ENCODE data around the gene ARL4A.

The ARL4A gene

DNA sequence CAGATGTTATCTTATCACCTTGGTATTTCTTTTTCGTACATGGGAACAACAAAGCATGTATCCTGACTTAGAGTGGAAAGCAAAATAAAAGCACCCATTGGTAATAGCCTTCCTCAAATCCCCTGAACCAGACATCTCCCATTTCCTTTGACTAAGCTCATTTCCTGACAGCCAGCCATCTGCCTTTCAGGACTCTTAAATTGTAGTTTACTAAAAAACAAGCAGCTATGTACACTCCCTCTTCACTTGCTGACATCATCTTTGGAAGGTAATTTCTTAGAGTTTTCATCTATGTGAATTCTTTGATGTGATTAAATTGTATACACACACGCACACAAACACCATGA lies 40.7 kb downstream of the ARL4A start:
- DNase-seq (ENCODE audit: insufficient read length, low spot score) = no peak

DNA sequence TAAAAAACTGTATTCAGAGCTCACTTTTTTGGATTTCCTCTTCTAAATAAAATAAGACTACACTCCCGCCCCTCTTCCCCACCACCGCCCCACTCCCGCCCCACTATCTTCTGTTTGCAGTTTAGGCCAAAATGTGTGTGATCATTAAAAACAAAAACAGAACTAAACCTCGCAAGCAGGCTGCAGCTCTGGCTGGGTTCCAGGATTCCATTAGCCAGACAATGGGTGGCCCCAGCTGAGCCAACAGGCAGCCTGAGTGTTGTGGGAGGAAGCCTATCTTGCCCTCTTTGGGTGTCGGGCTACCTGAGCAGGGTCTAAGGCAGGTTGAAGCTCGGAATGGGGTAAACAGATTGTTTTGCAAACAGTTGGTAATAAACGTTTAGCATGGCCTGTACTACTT lies 41.7 kb downstream of the ARL4A start:
- no peak for FAIRE-seq

More for the DNA sequence above, 40.7 kb downstream of the ARL4A start:
- TF ChIP-seq, protein P1, sequence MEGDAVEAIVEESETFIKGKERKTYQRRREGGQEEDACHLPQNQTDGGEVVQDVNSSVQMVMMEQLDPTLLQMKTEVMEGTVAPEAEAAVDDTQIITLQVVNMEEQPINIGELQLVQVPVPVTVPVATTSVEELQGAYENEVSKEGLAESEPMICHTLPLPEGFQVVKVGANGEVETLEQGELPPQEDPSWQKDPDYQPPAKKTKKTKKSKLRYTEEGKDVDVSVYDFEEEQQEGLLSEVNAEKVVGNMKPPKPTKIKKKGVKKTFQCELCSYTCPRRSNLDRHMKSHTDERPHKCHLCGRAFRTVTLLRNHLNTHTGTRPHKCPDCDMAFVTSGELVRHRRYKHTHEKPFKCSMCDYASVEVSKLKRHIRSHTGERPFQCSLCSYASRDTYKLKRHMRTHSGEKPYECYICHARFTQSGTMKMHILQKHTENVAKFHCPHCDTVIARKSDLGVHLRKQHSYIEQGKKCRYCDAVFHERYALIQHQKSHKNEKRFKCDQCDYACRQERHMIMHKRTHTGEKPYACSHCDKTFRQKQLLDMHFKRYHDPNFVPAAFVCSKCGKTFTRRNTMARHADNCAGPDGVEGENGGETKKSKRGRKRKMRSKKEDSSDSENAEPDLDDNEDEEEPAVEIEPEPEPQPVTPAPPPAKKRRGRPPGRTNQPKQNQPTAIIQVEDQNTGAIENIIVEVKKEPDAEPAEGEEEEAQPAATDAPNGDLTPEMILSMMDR (IDR thresholded peaks at IDR 0.05; ENCODE audit: insufficient read depth, missing control alignments) = no peak
- no peak for FAIRE-seq

DNA sequence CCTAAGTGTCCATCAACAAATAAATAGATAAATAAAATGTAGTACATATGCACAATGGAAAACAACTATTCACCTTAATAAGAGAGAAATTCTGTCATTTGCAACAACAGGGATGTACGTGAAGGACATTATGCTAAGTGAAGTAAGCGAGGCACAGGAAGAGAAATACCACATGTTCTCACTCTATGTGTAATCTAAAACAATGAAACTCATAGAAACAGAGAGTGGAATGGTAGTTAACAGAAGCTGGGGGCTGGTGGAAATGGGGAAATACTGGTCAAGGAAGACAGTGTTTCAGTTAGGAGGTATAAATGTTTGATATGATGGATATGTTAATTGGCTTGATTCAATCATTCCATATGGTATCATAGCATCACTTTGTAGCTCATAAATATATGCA lies 43.1 kb downstream of the ARL4A start:
- DNase-seq (ENCODE audit: insufficient read length, low spot score) = no peak
- no peak for FAIRE-seq
- TF ChIP-seq, protein P1 (IDR thresholded peaks at IDR 0.05; ENCODE audit: insufficient read depth, missing control alignments) = no peak

More for the DNA sequence above, 41.7 kb downstream of the ARL4A start:
- no peak for DNase-seq (ENCODE audit: insufficient read length, low spot score)
- TF ChIP-seq, protein P1 (IDR thresholded peaks at IDR 0.05; ENCODE audit: insufficient read depth, missing control alignments) = no peak

DNA sequence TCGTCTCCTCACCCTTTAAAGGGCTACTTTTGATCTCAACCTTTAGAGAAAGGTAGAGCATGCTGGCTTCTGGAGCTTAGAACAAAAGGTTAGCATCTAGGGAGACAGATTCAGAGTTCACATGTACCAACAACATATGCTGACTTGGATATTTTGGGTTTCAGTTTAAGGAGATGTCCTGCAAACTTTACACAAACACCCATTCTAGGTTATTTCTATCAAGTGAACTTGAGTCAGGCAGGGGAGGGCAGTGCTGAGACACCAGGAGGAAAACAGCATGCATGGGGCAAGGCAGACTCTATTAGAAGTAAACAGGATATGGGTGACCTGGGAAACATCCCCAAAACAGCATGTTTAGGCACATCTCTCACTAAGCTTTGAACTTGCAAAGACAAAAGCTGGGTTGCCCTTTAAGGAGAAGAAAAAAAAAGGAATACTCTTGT lies 43.8 kb downstream of the ARL4A start:
- DNase-seq (ENCODE audit: insufficient read length, low spot score) = no peak
- TF ChIP-seq, protein P1 (IDR thresholded peaks at IDR 0.05; ENCODE audit: insufficient read depth, missing control alignments) = no peak
- FAIRE-seq = no peak

DNA sequence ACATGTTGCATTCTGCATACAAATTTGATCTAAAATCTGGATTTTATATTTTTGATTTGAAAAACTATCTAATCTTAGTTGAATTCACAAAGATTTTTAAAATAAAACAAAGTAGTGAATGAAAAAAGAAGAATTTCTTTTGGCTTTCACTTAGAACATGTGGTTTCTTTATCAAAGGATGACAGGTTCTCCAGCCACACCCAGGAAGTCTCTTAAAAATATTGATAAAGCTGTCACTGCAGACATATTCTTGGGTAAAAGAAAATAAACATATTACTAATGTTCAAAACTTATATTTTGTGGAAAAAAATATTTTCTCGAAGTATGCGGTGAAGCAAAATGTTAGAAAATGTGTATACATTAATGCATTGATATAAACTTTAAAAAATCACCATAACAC lies 44.3 kb downstream of the ARL4A start:
- TF ChIP-seq, protein P1 (IDR thresholded peaks at IDR 0.05; ENCODE audit: insufficient read depth, missing control alignments) = no peak
- FAIRE-seq = no peak
- no peak for DNase-seq (ENCODE audit: insufficient read length, low spot score)

DNA sequence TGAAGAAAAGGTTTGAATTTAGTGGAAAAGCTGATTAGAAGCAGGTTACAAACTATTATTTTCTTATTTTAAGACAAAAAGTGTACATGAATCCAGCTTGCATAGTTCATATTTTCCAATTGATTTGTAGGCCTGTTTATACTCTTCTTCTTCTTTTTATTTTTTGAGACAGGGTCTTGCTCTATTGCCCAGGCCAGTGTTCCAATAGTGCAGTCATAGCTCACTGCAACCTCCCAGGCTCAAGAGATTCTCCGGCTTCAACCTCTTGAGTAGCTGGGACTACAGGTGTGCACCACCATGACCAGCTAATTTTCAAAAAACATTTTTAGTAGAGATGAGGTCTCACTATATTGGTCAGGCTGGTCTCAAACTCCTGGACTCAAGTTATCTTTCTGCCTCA lies 45.0 kb downstream of the ARL4A start:
- TF ChIP-seq, protein P1 (IDR thresholded peaks at IDR 0.05; ENCODE audit: insufficient read depth, missing control alignments) = no peak
- no peak for FAIRE-seq
- DNase-seq (ENCODE audit: insufficient read length, low spot score) = no peak

DNA sequence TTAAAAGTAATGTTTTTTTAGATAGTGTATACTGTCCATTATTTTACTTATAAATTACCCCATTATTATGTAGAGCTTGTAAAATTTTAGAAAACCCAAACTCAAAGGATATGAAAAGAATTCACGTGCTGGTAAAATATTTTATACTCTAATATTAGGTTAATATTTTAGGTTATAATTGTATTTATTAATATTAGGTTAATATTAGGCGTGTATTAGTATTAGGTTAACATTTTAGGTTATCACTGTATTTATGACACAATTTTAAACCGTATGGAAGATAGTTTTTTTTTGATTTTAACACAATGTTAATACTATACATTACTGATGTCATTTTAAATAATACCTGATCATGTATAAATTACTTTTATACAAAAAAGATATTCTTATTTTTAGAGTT lies 48.5 kb downstream of the ARL4A start:
- DNase-seq (ENCODE audit: insufficient read length, low spot score) (no peak), FAIRE-seq (no peak)
- TF ChIP-seq, protein P1 (IDR thresholded peaks at IDR 0.05; ENCODE audit: insufficient read depth, missing control alignments) = no peak
